SK-N-SH treated with all-trans-retinoic acid at 6 μM for 48 hours (cell line): Measurements from ENCODE around the gene LY6G5B.

ENCODE experiments used
- ATAC-seq: fragments of 200-7000 bp; cut with Tn5 transposase; 3 replicates; pipeline ENCODE4 v1.9.1; 2020; ENCODE audit warnings: mild to moderate bottlenecking, moderate library complexity
- ARNTL ChIP-seq: fragments of 450-650 bp; formaldehyde crosslinking; IDR thresholded peaks from 2 replicates; pipeline ENCODE4 v1.5.0; 2020; ENCODE audit warnings: low read depth, mild to moderate bottlenecking, moderate library complexity, borderline replicate concordance
- BACH2 ChIP-seq: fragments of 250-450 bp; sonication (Bioruptor Pico); IDR thresholded peaks from 2 replicates; pipeline ENCODE4 v1.9.0; 2021; ENCODE audit warnings: mild to moderate bottlenecking, borderline replicate concordance
- CSDC2 ChIP-seq: fragments of 250-450 bp; sonication (Bioruptor Pico); IDR thresholded peaks from 2 replicates; pipeline ENCODE4 v1.5.0; 2020; ENCODE audit warnings: mild to moderate bottlenecking, moderate library complexity
- ESRRG ChIP-seq: fragments of 250-450 bp; sonication (Bioruptor Pico); IDR thresholded peaks from 2 replicates; pipeline ENCODE4 v1.6.1; 2021; ENCODE audit warnings: mild to moderate bottlenecking
- GLIS3 ChIP-seq: fragments of 250-450 bp; sonication (Bioruptor Pico); IDR thresholded peaks from 2 replicates; pipeline ENCODE4 v1.5.0; 2020; ENCODE audit warnings: mild to moderate bottlenecking, moderate library complexity
- ISL1 ChIP-seq: fragments of 250-450 bp; sonication (Bioruptor Pico); IDR thresholded peaks from 2 replicates; pipeline ENCODE4 v2.1.2; 2022; ENCODE audit warnings: mild to moderate bottlenecking, moderate library complexity
- PPARA ChIP-seq: fragments of 250-450 bp; sonication (Bioruptor Pico); IDR thresholded peaks from 2 replicates; pipeline ENCODE4 v1.5.0; 2020; ENCODE audit warnings: mild to moderate bottlenecking, borderline replicate concordance
- RARB ChIP-seq: fragments of 250-450 bp; sonication (Bioruptor Pico); IDR thresholded peaks from 2 replicates; pipeline ENCODE4 v1.8.0; 2021; ENCODE audit warnings: mild to moderate bottlenecking, moderate library complexity
- SNAI2 ChIP-seq: fragments of 250-450 bp; sonication (Bioruptor Pico); IDR thresholded peaks from 2 replicates; pipeline ENCODE4 v1.5.0; 2020; ENCODE audit warnings: mild to moderate bottlenecking, moderate library complexity
- TCF4 ChIP-seq: fragments of 250-450 bp; sonication (Bioruptor Pico); IDR thresholded peaks from 2 replicates; pipeline ENCODE4 v1.8.0; 2021; ENCODE audit warnings: mild to moderate bottlenecking, moderate library complexity, borderline replicate concordance
- TOX ChIP-seq: fragments of 250-450 bp; sonication (Bioruptor Pico); IDR thresholded peaks from 2 replicates; pipeline ENCODE4 v1.8.0; 2021; ENCODE audit warnings: mild to moderate bottlenecking, moderate library complexity, borderline replicate concordance
- ZC3H10 ChIP-seq: fragments of 250-450 bp; sonication (Bioruptor Pico); IDR thresholded peaks from 2 replicates; pipeline ENCODE4 v1.5.1; 2021; ENCODE audit warnings: mild to moderate bottlenecking, moderate library complexity
- ZFP3 ChIP-seq: fragments of 250-450 bp; sonication (Bioruptor Pico); IDR thresholded peaks from 2 replicates; pipeline ENCODE4 v1.5.0; 2020; ENCODE audit warnings: mild to moderate bottlenecking, moderate library complexity
- ZFP30 ChIP-seq: fragments of 450-650 bp; formaldehyde crosslinking; IDR thresholded peaks from 2 replicates; pipeline ENCODE4 v1.5.0; 2022; ENCODE audit warnings: mild to moderate bottlenecking, moderate library complexity
- ZNF565 ChIP-seq: fragments of 450-650 bp; formaldehyde crosslinking; conservative IDR thresholded peaks from 2 replicates; pipeline ENCODE4 v1.5.0; 2020; ENCODE audit warnings: low read depth, mild to moderate bottlenecking, moderate library complexity
- ZNF70 ChIP-seq: fragments of 450-650 bp; formaldehyde crosslinking; IDR thresholded peaks from 2 replicates; pipeline ENCODE4 v1.5.0; 2020; ENCODE audit warnings: mild to moderate bottlenecking, moderate library complexity
- ZNF8 ChIP-seq: fragments of 450-650 bp; formaldehyde crosslinking; IDR thresholded peaks from 2 replicates; pipeline ENCODE4 v1.5.0; 2020; ENCODE audit warnings: mild to moderate bottlenecking, moderate library complexity
- TF ChIP-seq, protein P1 (sequence below): fragments of 250-450 bp; sonication (Bioruptor Pico); IDR thresholded peaks from 2 replicates; pipeline ENCODE4 v1.8.0; 2021; ENCODE audit warnings: low read depth, mild to moderate bottlenecking, moderate library complexity, borderline replicate concordance
- TF ChIP-seq, protein P2 (sequence below): fragments of 250-450 bp; sonication (Bioruptor Pico); IDR thresholded peaks from 2 replicates; pipeline ENCODE4 v1.5.1; 2020; ENCODE audit warnings: low read depth, mild to moderate bottlenecking, moderate library complexity
- TF ChIP-seq, protein P3 (sequence below): fragments of 250-450 bp; sonication (Bioruptor Pico); IDR thresholded peaks from 2 replicates; pipeline ENCODE4 v1.8.0; 2020; ENCODE audit warnings: mild to moderate bottlenecking, moderate library complexity, borderline replicate concordance
- TF ChIP-seq, protein P4 (sequence below): fragments of 250-450 bp; sonication (Bioruptor Pico); IDR thresholded peaks from 2 replicates; pipeline ENCODE4 v1.5.0; 2020; ENCODE audit warnings: mild to moderate bottlenecking, moderate library complexity

The LY6G5B gene

DNA sequence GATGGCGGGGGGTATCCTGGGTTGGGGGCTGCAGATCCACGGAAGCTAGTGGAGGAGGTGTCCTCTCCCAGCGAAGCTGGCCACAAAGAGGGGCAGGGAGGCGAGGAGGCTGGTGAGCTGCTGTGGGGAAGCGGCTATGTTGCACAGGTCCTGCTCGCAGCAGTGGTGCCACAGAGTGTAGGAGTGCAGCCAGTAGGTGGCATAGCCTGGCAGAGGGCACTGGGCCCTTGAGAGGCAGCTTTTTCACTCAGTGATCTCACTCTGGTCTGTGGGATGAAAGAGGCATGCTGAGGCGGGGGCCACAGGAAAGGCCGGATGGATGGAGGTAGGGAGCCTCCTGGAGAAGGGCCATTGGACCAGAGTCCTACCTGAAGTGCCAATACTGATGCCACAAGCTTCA, 42.5 kb downstream of the LY6G5B start:
- ATAC-seq, result peak; percentile 77
- TF ChIP-seq ARNTL, result no peak
- no peak for TF ChIP-seq GLIS3 (CRISPR knock-in tag)
- no peak for TF ChIP-seq CSDC2 (CRISPR knock-in tag)
- TF ChIP-seq ZFP30 (CRISPR knock-in tag), result no peak
- TF ChIP-seq ZFP3 (CRISPR knock-in tag), result no peak
- no peak for TF ChIP-seq PPARA (CRISPR knock-in tag)
- TF ChIP-seq, protein P1, sequence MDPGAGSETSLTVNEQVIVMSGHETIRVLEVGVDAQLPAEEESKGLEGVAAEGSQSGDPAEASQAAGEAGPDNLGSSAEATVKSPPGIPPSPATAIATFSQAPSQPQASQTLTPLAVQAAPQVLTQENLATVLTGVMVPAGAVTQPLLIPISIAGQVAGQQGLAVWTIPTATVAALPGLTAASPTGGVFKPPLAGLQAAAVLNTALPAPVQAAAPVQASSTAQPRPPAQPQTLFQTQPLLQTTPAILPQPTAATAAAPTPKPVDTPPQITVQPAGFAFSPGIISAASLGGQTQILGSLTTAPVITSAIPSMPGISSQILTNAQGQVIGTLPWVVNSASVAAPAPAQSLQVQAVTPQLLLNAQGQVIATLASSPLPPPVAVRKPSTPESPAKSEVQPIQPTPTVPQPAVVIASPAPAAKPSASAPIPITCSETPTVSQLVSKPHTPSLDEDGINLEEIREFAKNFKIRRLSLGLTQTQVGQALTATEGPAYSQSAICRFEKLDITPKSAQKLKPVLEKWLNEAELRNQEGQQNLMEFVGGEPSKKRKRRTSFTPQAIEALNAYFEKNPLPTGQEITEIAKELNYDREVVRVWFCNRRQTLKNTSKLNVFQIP (CRISPR knock-in tag), result no peak

DNA sequence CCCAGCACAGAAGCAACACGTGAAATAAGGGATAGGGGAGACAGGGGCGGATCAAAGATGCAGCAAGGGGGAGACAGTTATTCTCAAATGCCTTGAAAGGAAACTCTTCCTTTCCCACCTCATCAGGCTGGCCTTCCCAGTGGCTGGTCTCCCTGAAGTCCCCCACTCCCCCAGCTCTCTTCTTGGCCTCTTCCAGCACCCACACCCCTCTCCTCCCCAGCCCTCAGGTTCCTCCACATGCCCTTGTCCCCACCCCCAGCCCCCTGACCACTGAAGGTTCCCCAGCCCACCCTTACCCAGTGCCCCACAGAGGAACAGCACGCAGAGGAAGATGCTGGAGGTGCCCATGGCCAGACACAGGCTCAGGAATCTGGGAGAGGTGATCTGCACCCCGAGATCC, 43.7 kb downstream of the LY6G5B start:
- ATAC-seq, result no peak
- no peak for TF ChIP-seq ZNF565 (CRISPR knock-in tag)
- no peak for TF ChIP-seq BACH2 (CRISPR knock-in tag)
- no peak for TF ChIP-seq ISL1 (CRISPR knock-in tag)
- no peak for TF ChIP-seq RARB
- no peak for TF ChIP-seq ZNF70
- no peak for TF ChIP-seq ESRRG (CRISPR knock-in tag)
- TF ChIP-seq TOX, result no peak
- TF ChIP-seq TCF4, result no peak
- no peak for TF ChIP-seq GLIS3 (CRISPR knock-in tag)
- TF ChIP-seq ZC3H10 (CRISPR knock-in tag), result no peak
- TF ChIP-seq PPARA (CRISPR knock-in tag), result no peak
- TF ChIP-seq CSDC2 (CRISPR knock-in tag), result no peak
- no peak for TF ChIP-seq ZFP3 (CRISPR knock-in tag)
- TF ChIP-seq, protein P2, sequence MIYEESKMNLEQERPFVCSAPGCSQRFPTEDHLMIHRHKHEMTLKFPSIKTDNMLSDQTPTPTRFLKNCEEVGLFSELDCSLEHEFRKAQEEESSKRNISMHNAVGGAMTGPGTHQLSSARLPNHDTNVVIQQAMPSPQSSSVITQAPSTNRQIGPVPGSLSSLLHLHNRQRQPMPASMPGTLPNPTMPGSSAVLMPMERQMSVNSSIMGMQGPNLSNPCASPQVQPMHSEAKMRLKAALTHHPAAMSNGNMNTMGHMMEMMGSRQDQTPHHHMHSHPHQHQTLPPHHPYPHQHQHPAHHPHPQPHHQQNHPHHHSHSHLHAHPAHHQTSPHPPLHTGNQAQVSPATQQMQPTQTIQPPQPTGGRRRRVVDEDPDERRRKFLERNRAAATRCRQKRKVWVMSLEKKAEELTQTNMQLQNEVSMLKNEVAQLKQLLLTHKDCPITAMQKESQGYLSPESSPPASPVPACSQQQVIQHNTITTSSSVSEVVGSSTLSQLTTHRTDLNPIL, result no peak
- no peak for TF ChIP-seq ZFP30 (CRISPR knock-in tag)
- TF ChIP-seq, protein P3, sequence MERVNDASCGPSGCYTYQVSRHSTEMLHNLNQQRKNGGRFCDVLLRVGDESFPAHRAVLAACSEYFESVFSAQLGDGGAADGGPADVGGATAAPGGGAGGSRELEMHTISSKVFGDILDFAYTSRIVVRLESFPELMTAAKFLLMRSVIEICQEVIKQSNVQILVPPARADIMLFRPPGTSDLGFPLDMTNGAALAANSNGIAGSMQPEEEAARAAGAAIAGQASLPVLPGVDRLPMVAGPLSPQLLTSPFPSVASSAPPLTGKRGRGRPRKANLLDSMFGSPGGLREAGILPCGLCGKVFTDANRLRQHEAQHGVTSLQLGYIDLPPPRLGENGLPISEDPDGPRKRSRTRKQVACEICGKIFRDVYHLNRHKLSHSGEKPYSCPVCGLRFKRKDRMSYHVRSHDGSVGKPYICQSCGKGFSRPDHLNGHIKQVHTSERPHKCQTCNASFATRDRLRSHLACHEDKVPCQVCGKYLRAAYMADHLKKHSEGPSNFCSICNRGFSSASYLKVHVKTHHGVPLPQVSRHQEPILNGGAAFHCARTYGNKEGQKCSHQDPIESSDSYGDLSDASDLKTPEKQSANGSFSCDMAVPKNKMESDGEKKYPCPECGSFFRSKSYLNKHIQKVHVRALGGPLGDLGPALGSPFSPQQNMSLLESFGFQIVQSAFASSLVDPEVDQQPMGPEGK (CRISPR knock-in tag), result no peak

DNA sequence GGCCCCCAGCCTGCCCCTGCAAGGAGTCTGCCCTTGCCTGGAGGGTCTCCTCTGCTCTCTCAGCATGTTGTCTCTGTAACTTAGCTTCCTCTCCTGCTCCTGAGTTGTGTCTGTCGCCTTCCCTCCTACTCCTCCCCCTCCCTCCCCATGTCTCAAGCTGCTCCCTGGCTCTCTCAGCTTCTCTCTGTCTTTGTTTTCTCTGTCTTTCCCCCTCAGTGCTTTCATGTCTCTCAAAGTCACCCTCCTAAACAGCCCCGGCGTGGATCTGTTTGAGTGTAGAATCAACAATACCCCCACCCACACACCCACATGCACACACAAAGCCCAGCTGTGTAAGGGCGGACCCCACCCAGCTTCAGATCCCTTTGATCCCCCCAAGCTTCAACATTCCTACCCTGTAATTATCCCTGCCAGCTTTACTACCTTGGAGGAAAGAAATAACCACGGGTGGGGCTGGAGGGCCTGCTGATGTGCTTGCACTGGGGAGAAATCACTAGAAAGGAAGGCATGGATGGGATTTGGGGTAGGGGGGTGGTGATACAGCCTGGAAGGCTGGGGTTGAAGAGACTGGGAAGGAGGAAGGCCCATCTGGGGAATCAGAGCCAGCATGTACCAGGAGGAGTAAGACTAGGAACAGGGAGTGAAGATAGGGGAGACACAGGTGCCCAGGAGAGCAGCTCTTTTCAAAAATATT, 44.4 kb downstream of the LY6G5B start:
- ATAC-seq, result no peak
- TF ChIP-seq ZNF565 (CRISPR knock-in tag), result no peak
- no peak for TF ChIP-seq PPARA (CRISPR knock-in tag)
- TF ChIP-seq CSDC2 (CRISPR knock-in tag), result no peak
- TF ChIP-seq, protein P2, result no peak
- TF ChIP-seq SNAI2, result no peak
- no peak for TF ChIP-seq ZNF70
- TF ChIP-seq ZFP3 (CRISPR knock-in tag), result no peak
- TF ChIP-seq GLIS3 (CRISPR knock-in tag), result no peak
- TF ChIP-seq, protein P4, sequence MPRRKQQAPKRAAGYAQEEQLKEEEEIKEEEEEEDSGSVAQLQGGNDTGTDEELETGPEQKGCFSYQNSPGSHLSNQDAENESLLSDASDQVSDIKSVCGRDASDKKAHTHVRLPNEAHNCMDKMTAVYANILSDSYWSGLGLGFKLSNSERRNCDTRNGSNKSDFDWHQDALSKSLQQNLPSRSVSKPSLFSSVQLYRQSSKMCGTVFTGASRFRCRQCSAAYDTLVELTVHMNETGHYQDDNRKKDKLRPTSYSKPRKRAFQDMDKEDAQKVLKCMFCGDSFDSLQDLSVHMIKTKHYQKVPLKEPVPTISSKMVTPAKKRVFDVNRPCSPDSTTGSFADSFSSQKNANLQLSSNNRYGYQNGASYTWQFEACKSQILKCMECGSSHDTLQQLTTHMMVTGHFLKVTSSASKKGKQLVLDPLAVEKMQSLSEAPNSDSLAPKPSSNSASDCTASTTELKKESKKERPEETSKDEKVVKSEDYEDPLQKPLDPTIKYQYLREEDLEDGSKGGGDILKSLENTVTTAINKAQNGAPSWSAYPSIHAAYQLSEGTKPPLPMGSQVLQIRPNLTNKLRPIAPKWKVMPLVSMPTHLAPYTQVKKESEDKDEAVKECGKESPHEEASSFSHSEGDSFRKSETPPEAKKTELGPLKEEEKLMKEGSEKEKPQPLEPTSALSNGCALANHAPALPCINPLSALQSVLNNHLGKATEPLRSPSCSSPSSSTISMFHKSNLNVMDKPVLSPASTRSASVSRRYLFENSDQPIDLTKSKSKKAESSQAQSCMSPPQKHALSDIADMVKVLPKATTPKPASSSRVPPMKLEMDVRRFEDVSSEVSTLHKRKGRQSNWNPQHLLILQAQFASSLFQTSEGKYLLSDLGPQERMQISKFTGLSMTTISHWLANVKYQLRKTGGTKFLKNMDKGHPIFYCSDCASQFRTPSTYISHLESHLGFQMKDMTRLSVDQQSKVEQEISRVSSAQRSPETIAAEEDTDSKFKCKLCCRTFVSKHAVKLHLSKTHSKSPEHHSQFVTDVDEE (CRISPR knock-in tag), result no peak
- TF ChIP-seq ZNF8 (CRISPR knock-in tag), result no peak
- TF ChIP-seq, protein P3 (CRISPR knock-in tag), result no peak
- no peak for TF ChIP-seq TCF4
- no peak for TF ChIP-seq ESRRG (CRISPR knock-in tag)
